ENCODE results near the gene ZFP69.

The ZFP69 gene

GRCh38 chr1:40539338-40539737, 62.2 kb downstream of the ZFP69 start:
- Histone ChIP-seq H3K36me3 (ENCODE audit: control insufficient read depth in 2 of 2, insufficient read depth in 2 of 2, low read length in 2 of 2) (peaks cover 9 to 12% of the 10 kb centered on the region in 2 donors), H3K27ac (ENCODE audit: low read depth in 2 of 2, low read length in 2 of 2) (no peak overlapping the region), H3K4me3 (ENCODE audit: low read length in 2 of 2) (no peak overlapping the region), H3K27me3 (ENCODE audit: control insufficient read depth in 2 of 2, insufficient read depth in 2 of 2, low read length in 2 of 2) (no peaks in the 10 kb centered on the region), H3K9ac (ENCODE audit: low read depth in 1 of 2, low read length in 2 of 2) (no peak overlapping the region), H3K4me1 (ENCODE audit: control insufficient read depth in 2 of 2, insufficient read depth in 2 of 2, low read length in 2 of 2) (no peaks in the 10 kb centered on the region), H3K9me3 (ENCODE audit: control insufficient read depth in 2 of 2, low read length in 2 of 2) (no peaks in the 10 kb centered on the region)
